Measurements from ENCODE around the gene SCYGR3.

The SCYGR3 gene

GRCh38 chr2:227570615-227571014 is 44.0 kb downstream of the SCYGR3 start:
- Histone ChIP-seq H3K27ac (ENCODE audit: low read length) (no peak overlapping the region), H4K20me1 (ENCODE audit: insufficient read depth, low read length) (no peaks in the 10 kb centered on the region), H3K4me3 (ENCODE audit: low read length) (no peak overlapping the region), H3K27me3 (ENCODE audit: low read depth, low read length) (no peaks in the 10 kb centered on the region), H3K9me3 (ENCODE audit: insufficient read depth, low read length) (no peaks in the 10 kb centered on the region), H3K4me2 (ENCODE audit: low read length) (no peak overlapping the region), H3K9ac (ENCODE audit: low read length) (no peak overlapping the region), H3K36me3 (replicated peaks; ENCODE audit: low read depth, low read length) (no peaks in the 10 kb centered on the region), H2AFZ (ENCODE audit: low read depth, low read length) (no peak overlapping the region), H3K79me2 (ENCODE audit: low read length) (no peaks in the 10 kb centered on the region), H3K4me1 (ENCODE audit: low read length) (no peaks in the 10 kb centered on the region)
- TF ChIP-seq CTCF (IDR thresholded peaks at IDR 0.05; ENCODE audit: low read depth, low read length) = no peak
- no peak for TF ChIP-seq EZH2phosphoT487 (IDR thresholded peaks at IDR 0.05; ENCODE audit: low read depth)

GRCh38 chr2:227568852-227569169 is 45.8 kb downstream of the SCYGR3 start:
- no peaks in the 10 kb centered on the region for H4K20me1 ChIP-seq (ENCODE audit: insufficient read depth, low read length)
- no peak for TF ChIP-seq CTCF (IDR thresholded peaks at IDR 0.05; ENCODE audit: low read depth, low read length)
- no peak for TF ChIP-seq EZH2phosphoT487 (IDR thresholded peaks at IDR 0.05; ENCODE audit: low read depth)
- H3K4me2 ChIP-seq (ENCODE audit: low read length) = no peak overlapping the region
- no peak overlapping the region for H3K4me3 ChIP-seq (ENCODE audit: low read length)
- H3K4me1 ChIP-seq (ENCODE audit: low read length) = no peaks in the 10 kb centered on the region
- H3K9ac ChIP-seq (ENCODE audit: low read length) = no peak overlapping the region
- H3K79me2 ChIP-seq (ENCODE audit: low read length) = no peaks in the 10 kb centered on the region
- H3K27me3 ChIP-seq (ENCODE audit: low read depth, low read length) = no peaks in the 10 kb centered on the region
- no peak overlapping the region for H3K27ac ChIP-seq (ENCODE audit: low read length)
- H2AFZ ChIP-seq (ENCODE audit: low read depth, low read length) = no peak overlapping the region
- no peaks in the 10 kb centered on the region for H3K36me3 ChIP-seq (replicated peaks; ENCODE audit: low read depth, low read length)
- no peaks in the 10 kb centered on the region for H3K9me3 ChIP-seq (ENCODE audit: insufficient read depth, low read length)

- Histone ChIP-seq H2AFZ (ENCODE audit: low read depth, low read length) (no peak overlapping the region), H3K79me2 (ENCODE audit: low read length) (no peaks in the 10 kb centered on the region), H3K4me1 (ENCODE audit: low read length) (no peaks in the 10 kb centered on the region), H3K9me3 (ENCODE audit: insufficient read depth, low read length) (no peaks in the 10 kb centered on the region), H3K27me3 (ENCODE audit: low read depth, low read length) (no peaks in the 10 kb centered on the region), H3K4me3 (ENCODE audit: low read length) (no peak overlapping the region), H3K4me2 (ENCODE audit: low read length) (no peak overlapping the region), H3K36me3 (replicated peaks; ENCODE audit: low read depth, low read length) (no peaks in the 10 kb centered on the region), H3K27ac (ENCODE audit: low read length) (no peak overlapping the region), H4K20me1 (ENCODE audit: insufficient read depth, low read length) (no peaks in the 10 kb centered on the region), H3K9ac (ENCODE audit: low read length) (no peak overlapping the region)
- TF ChIP-seq CTCF (IDR thresholded peaks at IDR 0.05; ENCODE audit: low read depth, low read length) (no peak), EZH2phosphoT487 (IDR thresholded peaks at IDR 0.05; ENCODE audit: low read depth) (no peak)
These were observed 48.6 kb downstream of the SCYGR3 start for GRCh38 chr2:227566012-227566411.

GRCh38 chr2:227565080-227565479 is 49.6 kb downstream of the SCYGR3 start:
- no peaks in the 10 kb centered on the region for H4K20me1 ChIP-seq (ENCODE audit: insufficient read depth, low read length)
- no peaks in the 10 kb centered on the region for H3K79me2 ChIP-seq (ENCODE audit: low read length)
- no peak overlapping the region for H3K9ac ChIP-seq (ENCODE audit: low read length)
- no peaks in the 10 kb centered on the region for H3K27me3 ChIP-seq (ENCODE audit: low read depth, low read length)
- H3K9me3 ChIP-seq (ENCODE audit: insufficient read depth, low read length) = no peaks in the 10 kb centered on the region
- no peak overlapping the region for H3K4me3 ChIP-seq (ENCODE audit: low read length)
- no peak overlapping the region for H3K4me2 ChIP-seq (ENCODE audit: low read length)
- no peaks in the 10 kb centered on the region for H3K4me1 ChIP-seq (ENCODE audit: low read length)
- H2AFZ ChIP-seq (ENCODE audit: low read depth, low read length) = no peak overlapping the region
- TF ChIP-seq CTCF (IDR thresholded peaks at IDR 0.05; ENCODE audit: low read depth, low read length) = no peak
- no peak for TF ChIP-seq EZH2phosphoT487 (IDR thresholded peaks at IDR 0.05; ENCODE audit: low read depth)
- no peaks in the 10 kb centered on the region for H3K36me3 ChIP-seq (replicated peaks; ENCODE audit: low read depth, low read length)
- H3K27ac ChIP-seq (ENCODE audit: low read length) = no peak overlapping the region

Data from OCI-LY3 (cell line).